HG02623 (cell line): ENCODE measurements around the gene NBEAL2.
"Not testable (repeated sequence)": the region's sequence is repeated elsewhere in the genome, so short reads cannot be mapped to it uniquely, and the experiment has no call there.

Experiments used
- ATAC-seq: cut with Tn5 transposase; IDR thresholded peaks from one replicate; pipeline ENCODE4 v1.9.1; 2021; ENCODE audit warnings: moderate library complexity; ENCODE audit not compliant: unreplicated experiment

NBEAL2 gene

GRCh38 chr3:46960081-46960701 is 19.3 kb upstream of the NBEAL2 start:
- no peak for ATAC-seq

GRCh38 chr3:46960835-46961234 is 18.6 kb upstream of the NBEAL2 start:
- ATAC-seq = no peak

DNA sequence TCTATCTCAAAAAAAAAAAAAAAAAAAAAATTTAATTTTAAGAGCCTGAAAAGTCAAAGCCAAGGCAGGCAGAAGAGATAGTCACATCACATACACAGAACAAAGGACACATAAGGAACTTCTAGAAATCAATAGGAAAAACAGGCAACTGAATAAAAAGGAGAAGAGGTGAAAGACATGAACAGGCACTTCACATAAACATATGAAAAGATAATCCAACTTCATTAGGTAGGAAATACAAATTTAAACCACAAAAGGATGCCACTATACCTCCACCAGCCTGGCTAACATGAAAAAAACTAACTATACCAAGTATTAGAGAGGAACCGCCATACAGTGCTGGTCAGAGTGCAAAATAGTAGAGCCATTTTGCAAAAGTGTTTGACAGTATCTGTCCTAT is 17.0 kb upstream of the NBEAL2 start:
- ATAC-seq = no peak

DNA sequence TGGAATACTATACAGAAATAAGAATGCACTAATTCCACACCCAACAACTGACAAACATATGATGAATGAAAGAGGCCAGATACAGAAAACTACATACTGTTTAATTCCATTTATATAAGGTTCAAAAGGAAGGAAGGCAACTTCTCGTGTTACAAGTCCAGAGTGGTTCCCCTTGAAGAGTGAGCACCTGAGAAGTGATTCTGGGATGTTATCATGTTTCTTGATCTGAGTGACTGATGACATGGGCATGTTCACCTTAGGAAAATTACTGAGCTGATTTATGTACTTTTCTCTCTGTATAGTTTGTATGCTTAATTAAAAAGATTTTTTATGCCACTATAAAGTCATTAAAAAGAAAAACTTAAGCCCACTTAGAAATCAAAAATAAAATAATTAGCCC is 16.5 kb upstream of the NBEAL2 start:
- no peak for ATAC-seq

DNA sequence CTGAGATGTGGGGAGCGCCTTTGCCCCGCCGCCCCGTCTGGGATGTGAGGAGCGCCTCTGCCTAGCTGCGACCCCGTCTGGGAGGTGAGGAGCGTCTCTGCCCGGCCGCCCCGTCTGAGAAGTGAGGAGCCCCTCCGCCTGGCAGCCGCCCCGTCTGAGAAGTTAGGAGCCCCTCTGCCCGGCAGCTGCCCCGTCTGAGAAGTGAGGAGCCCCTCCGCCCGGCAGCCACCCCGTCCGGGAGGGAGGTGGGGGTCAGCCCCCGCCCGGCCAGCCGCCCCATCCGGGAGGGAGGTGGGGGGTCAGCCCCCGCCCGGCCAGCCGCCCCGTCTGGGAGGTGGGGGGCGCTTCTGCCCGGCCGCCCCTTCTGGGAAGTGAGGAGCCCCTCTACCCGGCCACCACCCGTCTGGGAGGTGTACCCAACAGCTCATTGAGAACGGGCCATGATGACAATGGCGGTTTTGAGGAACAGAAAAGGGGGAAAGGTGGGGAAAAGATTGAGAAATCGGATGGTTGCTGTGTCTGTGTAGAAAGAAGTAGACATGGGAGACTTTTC is 15.4 kb upstream of the NBEAL2 start:
- not testable (repeated sequence) for ATAC-seq

GRCh38 chr3:46965151-46965550 is 14.3 kb upstream of the NBEAL2 start:
- no peak for ATAC-seq

GRCh38 chr3:46966811-46967210 is 12.7 kb upstream of the NBEAL2 start:
- no peak for ATAC-seq

DNA sequence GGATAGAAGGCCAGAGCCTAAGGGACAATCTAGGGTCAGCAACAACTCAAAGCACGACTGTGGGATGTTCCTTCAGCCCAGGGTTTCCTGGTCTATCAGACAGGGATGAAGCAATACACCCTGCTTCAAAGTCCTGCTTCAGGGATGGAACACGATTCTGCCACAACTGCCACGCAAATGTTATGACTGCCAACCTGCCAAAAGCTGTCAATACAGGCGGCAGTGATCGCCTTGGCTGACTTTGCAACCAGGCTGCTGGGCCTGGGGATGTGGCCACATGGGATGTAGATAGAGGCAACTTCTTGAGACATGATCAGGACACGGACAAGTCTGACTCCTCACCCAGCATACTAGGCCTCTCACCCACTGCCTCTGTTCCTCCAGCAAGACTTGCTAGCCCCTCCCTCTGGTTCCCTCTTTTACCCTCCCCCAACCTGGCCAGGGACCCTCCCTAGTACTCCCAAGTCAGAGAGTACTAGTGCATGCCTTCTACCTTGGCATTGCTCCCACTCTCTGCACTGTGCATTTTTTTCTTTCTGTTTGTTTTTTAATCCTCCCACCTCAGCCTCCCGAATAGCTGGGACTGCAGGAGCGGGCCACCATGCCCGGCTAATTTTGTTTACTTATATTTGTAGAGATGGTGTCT is 10.6 kb upstream of the NBEAL2 start:
- no peak for ATAC-seq

DNA sequence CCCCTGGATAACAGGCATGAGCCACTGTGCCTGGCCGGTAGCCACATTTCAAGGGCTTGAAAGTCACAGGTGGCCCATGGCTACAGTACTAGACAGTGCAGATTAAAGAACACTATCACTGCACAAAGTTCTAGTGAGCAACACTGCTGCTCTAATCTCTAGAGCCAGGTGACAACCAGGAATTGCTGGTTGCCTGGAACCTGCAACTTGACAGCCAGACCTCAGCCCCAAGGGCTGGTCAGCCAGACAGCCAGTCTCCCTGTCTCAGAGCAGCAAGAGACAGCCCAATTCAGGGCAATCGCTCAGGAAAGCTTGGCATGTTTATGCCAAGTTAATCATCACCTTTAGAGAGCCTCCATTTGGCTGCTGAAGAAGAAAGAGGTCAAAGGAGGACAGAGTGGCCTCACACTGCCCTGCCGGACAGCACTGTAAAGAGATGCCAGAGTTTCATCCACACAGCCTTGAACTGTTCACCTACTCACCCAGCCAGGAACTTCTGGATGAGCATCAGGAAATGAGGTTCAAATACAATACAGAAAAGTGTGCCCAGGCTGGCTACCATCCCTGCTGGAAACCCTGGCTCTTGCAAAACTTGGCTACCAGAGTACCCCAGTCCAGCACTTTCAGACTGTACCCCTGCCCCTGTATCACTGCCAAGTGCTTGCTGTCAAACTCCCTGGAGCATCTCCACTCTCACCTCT is 8.9 kb upstream of the NBEAL2 start:
- no peak for ATAC-seq

GRCh38 chr3:46971151-46971550 is 8.3 kb upstream of the NBEAL2 start:
- no peak for ATAC-seq

- no peak for ATAC-seq
Measured at GRCh38 chr3:46971742-46972141, 7.7 kb upstream of the NBEAL2 start.

- ATAC-seq = no peak
Measured at GRCh38 chr3:46972396-46972795, 7.1 kb upstream of the NBEAL2 start.

- no peak for ATAC-seq
Measured at GRCh38 chr3:46974421-46975171, 4.9 kb upstream of the NBEAL2 start.

DNA sequence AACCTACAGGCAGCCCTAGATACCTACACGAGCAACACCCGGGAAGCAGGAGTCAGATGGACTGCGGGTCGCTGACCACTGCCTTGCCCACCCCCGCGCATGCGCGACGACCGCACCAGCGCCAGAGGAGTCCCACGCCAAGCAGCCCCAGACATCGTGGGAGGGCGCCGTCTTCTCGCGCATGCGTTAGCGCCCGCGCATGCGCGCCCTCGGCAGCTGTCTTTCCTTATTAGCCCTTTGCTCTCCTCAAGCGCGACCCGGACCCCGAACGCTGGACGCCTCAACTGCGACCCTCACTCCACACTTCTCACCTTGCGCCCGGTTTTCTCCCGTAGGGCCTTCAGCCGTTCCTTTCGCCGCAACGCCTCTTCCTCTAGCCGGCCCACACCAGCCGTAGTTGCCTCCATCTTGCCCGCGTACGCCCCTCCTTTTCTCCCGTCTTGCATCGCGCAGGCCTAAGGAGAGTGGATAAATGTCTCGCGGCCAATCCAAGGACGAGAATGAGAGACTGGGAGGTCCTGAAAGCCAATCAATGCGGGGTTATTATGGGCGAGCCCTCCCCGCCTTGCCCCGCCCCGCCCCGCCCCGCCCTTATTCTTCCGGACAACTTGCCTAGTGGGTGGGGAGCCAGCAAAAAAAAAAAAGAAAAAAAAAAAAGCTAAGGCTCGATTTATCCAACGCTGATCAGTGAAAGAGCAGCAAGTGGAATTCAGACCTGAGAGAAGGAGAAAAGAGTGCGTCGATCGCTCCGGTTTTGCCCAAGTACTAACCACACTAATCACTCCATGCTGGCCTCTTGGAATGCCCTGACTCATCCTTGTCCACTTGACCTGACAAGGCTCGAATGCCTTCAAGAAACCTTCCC is 2.9 kb upstream of the NBEAL2 start, which contains the start of gene CCDC12:
TSS of gene CCDC12 (minus strand) at position 420 of the 865 bp plus-strand sequence. CDS start at position 407, 13 bp downstream.
- ATAC-seq = peak; percentile 62

GRCh38 chr3:46977811-46978195 is 1.7 kb upstream of the NBEAL2 start:
- ATAC-seq = no peak

DNA sequence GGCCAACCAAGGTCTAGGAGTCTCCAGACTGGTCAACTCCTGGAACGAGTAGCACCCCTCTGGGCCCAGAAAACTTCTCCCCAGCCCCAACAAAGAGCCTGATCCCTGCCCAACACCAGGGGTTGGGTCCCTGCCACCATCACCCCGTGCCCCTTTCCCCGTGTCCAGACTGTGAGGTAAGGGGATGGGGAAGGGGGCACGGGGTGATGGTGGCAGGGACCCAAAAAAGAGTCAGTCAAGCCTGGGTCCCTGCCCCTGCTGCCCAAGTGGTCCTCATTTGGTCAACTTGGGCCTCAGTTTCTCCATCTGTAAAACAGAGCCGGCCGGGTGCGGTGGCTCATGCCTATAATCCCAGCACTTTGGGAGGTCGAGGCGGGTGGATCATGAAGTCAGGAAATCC is 1.1 kb upstream of the NBEAL2 start:
- no peak for ATAC-seq

DNA sequence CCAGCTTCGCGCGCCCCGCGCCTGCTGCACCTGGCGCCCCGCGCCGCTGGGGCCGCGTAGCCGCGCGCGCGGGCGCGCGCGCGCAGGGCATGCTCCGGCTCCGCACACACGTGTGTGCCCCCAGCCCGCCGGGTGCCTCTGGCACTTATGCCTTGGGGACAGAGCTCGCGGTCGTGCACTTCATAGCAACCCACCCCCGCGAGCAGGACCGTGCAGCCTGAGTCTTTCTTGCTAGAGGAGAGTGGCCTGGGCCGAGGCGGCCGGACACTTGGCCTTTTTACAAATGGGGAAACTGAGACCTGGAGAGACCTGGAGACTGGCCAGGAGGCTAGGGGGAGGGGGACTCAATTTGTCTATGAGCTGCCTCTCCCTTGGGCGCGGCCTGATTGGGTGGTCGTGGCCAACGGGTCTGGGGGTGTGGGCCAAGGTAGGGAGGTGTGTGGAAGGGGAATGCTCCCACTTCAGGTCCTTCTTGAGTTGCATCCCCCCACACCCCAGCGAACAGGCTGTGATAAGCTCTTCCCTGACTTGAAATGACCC is 562 bp downstream of the NBEAL2 start:
- no peak for ATAC-seq

DNA sequence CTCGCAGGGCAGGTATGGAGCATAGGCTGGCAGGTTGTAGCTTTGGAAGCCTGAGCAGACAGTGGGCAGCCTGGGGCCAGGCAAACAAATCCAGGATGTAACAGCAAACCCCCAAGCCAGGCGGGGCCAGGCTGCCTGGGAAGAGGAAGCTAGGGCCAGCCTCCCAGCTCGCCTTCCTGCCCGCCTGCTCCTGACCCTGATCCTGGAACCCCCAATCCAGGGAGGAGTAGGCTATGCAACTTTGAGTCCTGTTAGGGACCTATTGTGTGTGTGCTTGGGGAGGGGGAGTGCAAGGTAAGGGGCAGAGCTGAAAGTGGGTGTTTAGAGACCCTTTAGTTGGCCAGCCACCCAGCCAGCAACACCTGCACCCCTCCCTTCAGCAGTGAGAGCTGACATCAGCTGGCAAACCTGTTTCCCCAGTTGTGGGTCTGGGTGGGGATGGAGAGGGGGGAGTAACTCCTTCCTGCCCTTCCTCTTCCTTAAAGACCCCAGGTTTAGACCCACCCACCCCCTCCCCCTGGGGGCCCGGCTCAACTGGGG is 2.5 kb downstream of the NBEAL2 start:
- ATAC-seq = no peak

GRCh38 chr3:46982546-46982945 is 3.1 kb downstream of the NBEAL2 start:
- ATAC-seq = no peak
